PFSK-1 (cell line): ENCODE data around the gene SLIT3.

Experiments used
- POLR2AphosphoS5 ChIP-seq: IDR thresholded peaks from 2 replicates; pipeline ENCODE4 v1.6.1; 2012; ENCODE audit warnings: low read depth, mild to moderate bottlenecking, control low read depth, low read length, moderate library complexity
- SIN3A ChIP-seq: IDR thresholded peaks from 2 replicates; pipeline ENCODE4 v1.6.1; 2012; ENCODE audit warnings: mild to moderate bottlenecking, low read length, moderate library complexity, borderline replicate concordance; ENCODE audit not compliant: insufficient read depth
- TAF1 ChIP-seq: IDR thresholded peaks from 2 replicates; pipeline ENCODE4 v1.6.1; 2012; ENCODE audit warnings: low read length, control low read depth, borderline replicate concordance; ENCODE audit not compliant: insufficient read depth
- TF ChIP-seq, protein P1 (sequence below), 2 experiments: IDR thresholded peaks; 2 replicates each; pipeline versions ENCODE4 v1.6.1 to v1.8.0; 2011 to 2012; ENCODE audit warnings: low read depth in 2 of 2, low read length in 2 of 2, control low read depth in 1 of 2, inconsistent platforms in 1 of 2, mild to moderate bottlenecking in 1 of 2, moderate library complexity in 1 of 2; ENCODE audit not compliant: insufficient read depth in 1 of 2

- TF ChIP-seq POLR2AphosphoS5 (no peak), TAF1 (no peak), SIN3A (no peak)
- TF ChIP-seq, protein P1, sequence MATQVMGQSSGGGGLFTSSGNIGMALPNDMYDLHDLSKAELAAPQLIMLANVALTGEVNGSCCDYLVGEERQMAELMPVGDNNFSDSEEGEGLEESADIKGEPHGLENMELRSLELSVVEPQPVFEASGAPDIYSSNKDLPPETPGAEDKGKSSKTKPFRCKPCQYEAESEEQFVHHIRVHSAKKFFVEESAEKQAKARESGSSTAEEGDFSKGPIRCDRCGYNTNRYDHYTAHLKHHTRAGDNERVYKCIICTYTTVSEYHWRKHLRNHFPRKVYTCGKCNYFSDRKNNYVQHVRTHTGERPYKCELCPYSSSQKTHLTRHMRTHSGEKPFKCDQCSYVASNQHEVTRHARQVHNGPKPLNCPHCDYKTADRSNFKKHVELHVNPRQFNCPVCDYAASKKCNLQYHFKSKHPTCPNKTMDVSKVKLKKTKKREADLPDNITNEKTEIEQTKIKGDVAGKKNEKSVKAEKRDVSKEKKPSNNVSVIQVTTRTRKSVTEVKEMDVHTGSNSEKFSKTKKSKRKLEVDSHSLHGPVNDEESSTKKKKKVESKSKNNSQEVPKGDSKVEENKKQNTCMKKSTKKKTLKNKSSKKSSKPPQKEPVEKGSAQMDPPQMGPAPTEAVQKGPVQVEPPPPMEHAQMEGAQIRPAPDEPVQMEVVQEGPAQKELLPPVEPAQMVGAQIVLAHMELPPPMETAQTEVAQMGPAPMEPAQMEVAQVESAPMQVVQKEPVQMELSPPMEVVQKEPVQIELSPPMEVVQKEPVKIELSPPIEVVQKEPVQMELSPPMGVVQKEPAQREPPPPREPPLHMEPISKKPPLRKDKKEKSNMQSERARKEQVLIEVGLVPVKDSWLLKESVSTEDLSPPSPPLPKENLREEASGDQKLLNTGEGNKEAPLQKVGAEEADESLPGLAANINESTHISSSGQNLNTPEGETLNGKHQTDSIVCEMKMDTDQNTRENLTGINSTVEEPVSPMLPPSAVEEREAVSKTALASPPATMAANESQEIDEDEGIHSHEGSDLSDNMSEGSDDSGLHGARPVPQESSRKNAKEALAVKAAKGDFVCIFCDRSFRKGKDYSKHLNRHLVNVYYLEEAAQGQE (IDR thresholded peaks at IDR 0.05; ENCODE audit: insufficient read depth in 1 of 2, low read depth in 2 of 2, low read length in 2 of 2) = no peak
Measured at GRCh38 chr5:168796593-168797580, 504.1 kb downstream of the SLIT3 start.
